Duodenal mucosa (tissue), 2 donors: ENCODE data around the gene KRTAP13-1.

Experiments used
- H3K27ac ChIP-seq: one replicate; pipeline ENCODE4 v1.7.0; 2013; ENCODE audit warnings: low read depth, low read length
- H3K27me3 ChIP-seq, 2 donors: one replicate each; pipeline ENCODE4 v1.7.0; 2013; ENCODE audit warnings: low read length in 2 of 2, control low read depth in 1 of 2; ENCODE audit not compliant: insufficient read depth in 2 of 2, control insufficient read depth in 1 of 2
- H3K36me3 ChIP-seq, 2 donors: one replicate each; pipeline ENCODE4 v1.7.0; 2013; ENCODE audit warnings: low read length in 2 of 2, control low read depth in 1 of 2; ENCODE audit not compliant: insufficient read depth in 2 of 2, control insufficient read depth in 1 of 2
- H3K4me1 ChIP-seq, 2 donors: one replicate each; pipeline ENCODE4 v1.7.0; 2013; ENCODE audit warnings: low read length in 2 of 2, control low read depth in 1 of 2; ENCODE audit not compliant: insufficient read depth in 2 of 2, control insufficient read depth in 1 of 2
- H3K4me3 ChIP-seq, 2 donors: one replicate each; pipeline ENCODE4 v1.7.0; 2013; ENCODE audit warnings: low read length in 2 of 2, low read depth in 1 of 2
- H3K9ac ChIP-seq, 2 donors: one replicate each; pipeline ENCODE4 v1.7.0; 2013; ENCODE audit warnings: low read length in 2 of 2, low read depth in 1 of 2
- H3K9me3 ChIP-seq, 2 donors: one replicate each; pipeline ENCODE4 v1.7.0; 2013; ENCODE audit warnings: low read length in 2 of 2, control low read depth in 1 of 2; ENCODE audit not compliant: control insufficient read depth in 1 of 2

KRTAP13-1 gene, protein sequence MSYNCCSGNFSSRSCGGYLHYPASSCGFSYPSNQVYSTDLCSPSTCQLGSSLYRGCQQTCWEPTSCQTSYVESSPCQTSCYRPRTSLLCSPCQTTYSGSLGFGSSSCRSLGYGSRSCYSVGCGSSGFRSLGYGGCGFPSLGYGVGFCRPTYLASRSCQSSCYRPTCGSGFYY

DNA sequence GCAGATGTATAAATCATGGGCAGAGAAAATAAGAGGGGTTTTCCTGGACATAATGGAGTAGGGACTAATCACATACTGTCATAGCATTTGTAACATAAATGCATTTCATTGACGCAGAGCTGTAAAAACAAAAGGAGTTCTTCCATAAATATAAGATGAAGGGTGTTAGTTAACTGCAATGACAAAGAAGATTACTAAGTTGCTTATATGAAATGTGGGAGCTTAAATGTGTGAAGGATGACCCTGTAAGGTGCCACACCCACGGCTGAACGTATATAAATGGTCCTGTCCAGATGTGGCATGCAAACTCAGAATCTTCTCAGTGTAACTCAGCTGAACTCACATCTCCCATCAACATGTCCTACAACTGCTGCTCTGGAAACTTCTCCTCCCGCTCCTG lies at the start of gene KRTAP13-1:
TSS of gene KRTAP13-1 (plus strand) at position 301 of the 400 bp plus-strand sequence. CDS start at position 357, 56 bp downstream.
- Histone ChIP-seq H3K4me1 (no peaks in the 10 kb centered on the region), H3K27me3 (no peaks in the 10 kb centered on the region), H3K36me3 (no peaks in the 10 kb centered on the region), H3K4me3 (no peak within 1 kb of the TSS), H3K27ac (no peak within 1 kb of the TSS), H3K9ac (no peak within 1 kb of the TSS), H3K9me3 (no peaks in the 10 kb centered on the region)

DNA sequence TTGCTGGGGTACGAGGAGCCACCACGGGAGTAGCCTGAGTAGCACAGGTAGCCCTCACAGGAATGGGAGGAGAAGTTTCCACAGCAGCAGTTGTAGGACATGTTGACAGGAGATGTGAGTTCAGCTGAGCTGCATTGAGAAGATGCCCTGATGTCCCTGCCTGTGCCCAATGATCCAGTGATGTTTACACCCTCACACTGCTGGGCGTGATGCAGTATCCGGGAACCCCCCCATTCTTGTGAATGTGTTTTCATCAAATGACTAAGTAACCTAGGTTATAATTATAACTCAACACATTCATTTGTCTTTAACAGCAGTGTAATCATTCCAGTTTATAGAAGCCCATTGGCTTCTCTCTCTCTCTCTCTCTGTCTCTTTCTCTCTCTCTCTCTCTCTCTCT lies 47.3 kb upstream of the KRTAP13-1 start, which contains the start of gene KRTAP23-1:
TSS of gene KRTAP23-1 (minus strand) at position 101 of the 400 bp plus-strand sequence. CDS start at position 101, 0 bp downstream.
- H3K4me1 ChIP-seq, result no peaks in the 10 kb centered on the region
- H3K27me3 ChIP-seq, result no peaks in the 10 kb centered on the region
- no peak within 1 kb of the TSS for H3K9ac ChIP-seq
- no peaks in the 10 kb centered on the region for H3K36me3 ChIP-seq
- no peak within 1 kb of the TSS for H3K4me3 ChIP-seq
- no peak within 1 kb of the TSS for H3K27ac ChIP-seq
- no peaks in the 10 kb centered on the region for H3K9me3 ChIP-seq

DNA sequence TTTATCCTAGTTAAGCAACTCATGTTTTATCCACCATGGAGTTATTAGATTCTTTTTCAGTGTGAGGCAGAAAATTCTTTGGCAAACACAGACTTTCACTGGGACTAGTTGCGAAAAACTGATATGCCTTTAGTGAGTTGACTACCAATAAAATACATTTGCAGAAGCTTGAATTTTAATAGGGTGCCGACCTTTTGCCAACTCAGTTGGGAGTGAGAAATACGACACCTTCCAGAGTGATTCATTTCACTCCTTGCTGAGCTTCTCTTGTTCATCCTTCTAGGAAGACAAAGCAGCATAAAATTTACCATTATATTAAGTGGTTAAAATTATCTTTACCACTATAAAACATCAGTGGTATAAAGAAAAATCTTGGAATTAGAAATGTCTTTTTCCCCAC lies 46.3 kb upstream of the KRTAP13-1 start:
- no peak overlapping the region for H3K9ac ChIP-seq
- no peaks in the 10 kb centered on the region for H3K27me3 ChIP-seq
- H3K4me1 ChIP-seq, result no peaks in the 10 kb centered on the region
- H3K9me3 ChIP-seq, result no peaks in the 10 kb centered on the region
- no peak overlapping the region for H3K27ac ChIP-seq
- no peaks in the 10 kb centered on the region for H3K36me3 ChIP-seq
- H3K4me3 ChIP-seq, result no peak overlapping the region

DNA sequence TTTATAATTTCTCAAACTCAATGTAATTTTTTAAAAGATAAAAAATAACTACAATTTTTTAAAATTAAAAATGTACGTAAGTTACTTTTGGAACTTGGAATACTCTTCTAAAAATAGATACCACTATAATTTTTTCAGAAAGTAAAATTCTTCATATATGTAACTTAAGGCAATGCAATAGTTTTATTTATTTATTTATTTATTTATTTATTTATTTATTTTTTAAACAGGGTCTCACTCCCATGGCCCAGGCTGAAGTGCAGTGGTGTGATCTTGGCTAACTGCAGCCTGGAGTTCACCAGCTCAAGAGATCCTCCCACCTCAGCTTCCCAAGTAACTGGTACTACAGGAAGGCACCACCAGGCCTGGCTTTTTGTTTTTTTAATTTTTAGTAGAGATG lies 44.3 kb upstream of the KRTAP13-1 start:
- Histone ChIP-seq H3K4me1 (no peaks in the 10 kb centered on the region), H3K9ac (no peak overlapping the region), H3K9me3 (no peaks in the 10 kb centered on the region), H3K36me3 (no peaks in the 10 kb centered on the region), H3K27me3 (no peaks in the 10 kb centered on the region), H3K27ac (no peak overlapping the region), H3K4me3 (no peak overlapping the region)

DNA sequence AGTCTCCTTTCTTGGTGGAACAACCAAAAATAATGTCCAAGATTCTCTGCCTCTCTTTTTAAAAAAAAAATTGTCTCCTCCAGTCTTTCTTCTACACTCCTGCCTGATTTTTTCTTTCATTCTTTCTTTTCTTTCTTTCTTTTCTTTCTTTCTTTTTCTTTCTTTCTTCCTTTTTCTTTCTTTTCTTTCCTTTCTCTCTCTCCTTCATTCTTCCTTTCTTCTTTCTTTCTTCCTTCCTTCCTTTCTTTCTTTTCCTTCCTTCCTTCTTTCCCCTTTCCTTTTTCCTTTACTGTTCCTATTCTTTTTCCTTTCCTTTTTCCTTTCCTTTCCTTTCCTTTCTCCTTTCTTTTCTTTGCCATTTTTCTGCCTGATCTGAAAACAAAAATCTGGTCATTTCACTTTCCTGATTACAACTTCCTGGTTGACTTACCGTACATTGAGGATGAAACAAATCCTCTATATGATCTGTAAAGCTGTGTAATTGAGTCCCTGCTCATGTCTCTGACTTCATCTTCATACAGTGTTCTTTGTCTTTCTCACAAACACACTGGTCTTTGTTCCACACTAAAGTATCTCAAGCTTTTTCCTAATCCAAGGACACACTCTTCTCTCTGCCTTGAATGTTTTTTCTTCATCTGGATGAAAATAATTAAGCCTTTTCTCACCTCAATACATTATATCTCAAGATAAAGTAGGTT lies 41.4 kb upstream of the KRTAP13-1 start:
- no peak overlapping the region for H3K9ac ChIP-seq
- H3K4me3 ChIP-seq, result no peak overlapping the region
- H3K27ac ChIP-seq, result no peak overlapping the region
- peaks cover 0 to 5% of the 10 kb centered on the region in 2 donors for H3K9me3 ChIP-seq
- H3K4me1 ChIP-seq, result no peaks in the 10 kb centered on the region
- H3K36me3 ChIP-seq, result no peaks in the 10 kb centered on the region
- no peaks in the 10 kb centered on the region for H3K27me3 ChIP-seq

DNA sequence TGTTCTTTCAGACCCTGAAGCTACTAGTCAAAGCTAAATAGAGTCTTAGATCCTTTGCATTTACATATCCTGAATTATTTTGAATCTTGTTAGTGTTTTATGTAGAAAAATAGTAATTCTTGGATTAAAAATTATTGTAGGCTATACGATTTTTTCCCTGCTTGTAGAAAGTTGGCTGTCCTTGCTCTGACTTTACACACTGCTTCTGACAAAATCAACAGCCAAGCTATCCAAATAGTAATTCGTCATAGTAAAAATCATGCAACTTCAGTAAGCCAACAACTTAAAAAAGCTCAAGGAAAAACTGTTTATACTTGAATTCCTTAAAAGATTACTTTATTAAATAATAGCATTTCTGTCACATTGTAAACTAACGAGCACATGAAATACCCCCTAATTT lies 39.9 kb upstream of the KRTAP13-1 start:
- Histone ChIP-seq H3K4me1 (no peaks in the 10 kb centered on the region), H3K9me3 (peaks cover 0 to 5% of the 10 kb centered on the region in 2 donors), H3K9ac (no peak overlapping the region), H3K4me3 (no peak overlapping the region), H3K27me3 (no peaks in the 10 kb centered on the region), H3K27ac (no peak overlapping the region), H3K36me3 (no peaks in the 10 kb centered on the region)

DNA sequence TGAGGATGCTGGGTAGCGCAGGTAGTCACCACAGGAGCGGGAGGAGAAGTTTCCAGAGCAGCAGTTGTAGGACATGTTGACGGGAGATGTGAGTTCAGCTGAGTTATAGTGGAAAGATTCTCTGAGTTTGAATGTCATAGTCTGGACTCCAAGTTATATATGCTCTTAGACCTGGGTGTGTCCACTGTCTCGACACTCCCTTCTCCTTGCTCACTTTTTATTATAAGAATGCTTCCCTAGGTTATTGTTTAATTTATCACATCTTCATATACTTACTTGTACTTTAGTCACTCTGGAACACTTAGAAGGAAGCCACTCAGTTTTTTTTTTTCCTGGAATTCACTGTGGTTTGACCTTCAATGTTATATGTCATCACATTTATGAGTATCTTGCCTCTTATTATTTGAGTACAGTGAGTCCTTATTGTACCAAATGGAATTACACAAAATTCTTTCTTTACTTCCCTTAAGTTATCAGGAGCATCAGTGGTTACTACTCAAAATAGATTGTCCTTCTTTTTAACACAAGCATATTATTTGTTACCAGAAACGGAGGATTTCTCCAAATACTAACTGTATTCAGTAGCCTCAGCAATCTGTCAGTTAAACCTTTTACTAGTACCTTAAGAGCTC lies 23.6 kb upstream of the KRTAP13-1 start, which contains the start of gene KRTAP13-2:
TSS of gene KRTAP13-2 (minus strand) at position 133 of the 632 bp plus-strand sequence. CDS start at position 75, 58 bp downstream.
- no peaks in the 10 kb centered on the region for H3K4me1 ChIP-seq
- H3K27ac ChIP-seq, result no peak within 1 kb of the TSS
- no peaks in the 10 kb centered on the region for H3K36me3 ChIP-seq
- no peak within 1 kb of the TSS for H3K4me3 ChIP-seq
- H3K27me3 ChIP-seq, result no peaks in the 10 kb centered on the region
- no peaks in the 10 kb centered on the region for H3K9me3 ChIP-seq
- no peak within 1 kb of the TSS for H3K9ac ChIP-seq

DNA sequence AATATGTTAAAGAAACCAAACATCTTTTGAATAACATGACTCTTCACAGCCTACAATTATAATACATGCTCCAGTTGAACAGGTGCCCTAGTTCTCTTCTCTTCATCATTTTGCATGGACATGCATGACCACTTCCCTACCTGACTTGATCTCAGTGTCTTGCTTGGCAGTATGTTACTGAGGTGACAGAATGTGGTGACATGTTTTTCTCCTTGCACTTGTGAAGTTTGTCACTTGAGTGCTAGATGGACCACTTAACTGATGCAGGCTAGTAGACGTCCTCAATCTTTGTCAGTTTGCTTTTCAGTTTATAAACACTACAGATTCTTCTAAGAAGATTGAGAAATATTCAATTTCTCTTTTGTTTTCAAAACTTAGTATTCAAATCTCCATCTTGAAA lies 13.6 kb upstream of the KRTAP13-1 start:
- no peaks in the 10 kb centered on the region for H3K27me3 ChIP-seq
- no peak overlapping the region for H3K4me3 ChIP-seq
- H3K36me3 ChIP-seq, result no peaks in the 10 kb centered on the region
- H3K27ac ChIP-seq, result no peak overlapping the region
- H3K9me3 ChIP-seq, result peaks cover 0 to 7% of the 10 kb centered on the region in 2 donors
- no peak overlapping the region for H3K9ac ChIP-seq
- no peaks in the 10 kb centered on the region for H3K4me1 ChIP-seq

DNA sequence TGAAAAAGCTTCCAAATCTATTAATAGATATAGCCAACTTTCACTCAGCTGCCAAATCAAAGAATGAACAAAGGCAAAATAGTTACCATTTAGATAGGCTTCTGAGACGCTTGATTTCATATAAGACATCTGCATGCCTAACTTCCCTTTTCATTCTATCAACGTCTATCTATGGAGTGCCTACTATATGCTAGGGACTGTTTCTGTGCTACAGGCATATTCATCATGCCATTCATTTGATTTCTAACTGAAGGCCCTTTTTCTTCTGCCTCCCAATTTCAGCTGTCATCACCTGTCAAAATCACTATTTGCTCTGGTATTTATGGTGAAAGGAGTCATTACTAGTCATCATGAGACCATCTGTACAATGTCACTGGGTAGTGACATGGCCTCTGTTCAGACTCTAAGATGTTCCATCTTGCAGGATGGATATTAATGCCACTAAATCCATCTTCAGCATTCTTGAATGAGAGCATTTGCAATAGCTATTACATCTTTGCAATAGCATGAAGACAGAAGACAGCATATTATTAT lies 4.3 kb upstream of the KRTAP13-1 start:
- no peaks in the 10 kb centered on the region for H3K4me1 ChIP-seq
- no peak overlapping the region for H3K27ac ChIP-seq
- no peak overlapping the region for H3K9ac ChIP-seq
- no peaks in the 10 kb centered on the region for H3K9me3 ChIP-seq
- H3K36me3 ChIP-seq, result no peaks in the 10 kb centered on the region
- no peak overlapping the region for H3K4me3 ChIP-seq
- no peaks in the 10 kb centered on the region for H3K27me3 ChIP-seq
